Transverse colon (tissue), 3 donors: ENCODE results near the gene NDUFS6.

ENCODE experiments used
- CTCF ChIP-seq, 5 experiments: fragments of 200-600 bp in 3 of 5; fragments of 450-650 bp in 2 of 5; sonication (generic) in 3 of 5; IDR thresholded peaks; 1 replicate in 2 of 5; 2 replicates in 3 of 5; pipeline ENCODE4 v1.5.1; 2016 to 2017; ENCODE audit warnings: antibody characterized with exemption in 5 of 5, inconsistent platforms in 3 of 5, mild to moderate bottlenecking in 2 of 5, moderate library complexity in 1 of 5
- POLR2A ChIP-seq: fragments of 450-650 bp; IDR thresholded peaks from one replicate; pipeline ENCODE4 v1.6.1; 2016; ENCODE audit warnings: antibody characterized with exemption, mild to moderate bottlenecking, moderate library complexity

- no peak for TF ChIP-seq CTCF (IDR thresholded peaks at IDR 0.05)
- TF ChIP-seq POLR2A, result no peak
These were observed 30.8 kb upstream of the NDUFS6 start for GRCh38 chr5:1770443-1770802.
